Measurements from ENCODE around the gene SUGP2.
"Not testable (repeated sequence)": the region's sequence is repeated elsewhere in the genome, so short reads cannot be mapped to it uniquely, and the experiment has no call there.

Gene SUGP2

DNA sequence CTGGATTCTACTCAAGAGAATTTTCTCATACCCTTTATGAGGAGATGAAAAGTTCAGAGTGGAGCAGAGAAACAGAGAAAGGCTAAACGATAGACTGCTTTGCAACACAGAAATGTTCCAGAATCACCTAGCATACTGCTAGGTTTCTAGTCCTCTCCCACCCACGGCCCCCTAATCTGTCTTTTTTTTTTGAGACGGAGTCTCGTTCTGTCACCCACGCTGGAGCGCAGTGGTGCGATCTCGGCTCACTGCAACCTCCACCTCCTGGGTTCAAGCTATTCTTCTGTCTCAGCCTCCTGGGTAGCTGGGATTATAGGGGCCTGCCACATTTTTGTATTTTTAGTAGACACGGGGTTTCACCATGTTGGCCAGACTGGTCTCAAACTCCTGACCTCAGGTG lies 4.8 kb downstream of the SUGP2 start:
- no peak for DNase-seq

DNA sequence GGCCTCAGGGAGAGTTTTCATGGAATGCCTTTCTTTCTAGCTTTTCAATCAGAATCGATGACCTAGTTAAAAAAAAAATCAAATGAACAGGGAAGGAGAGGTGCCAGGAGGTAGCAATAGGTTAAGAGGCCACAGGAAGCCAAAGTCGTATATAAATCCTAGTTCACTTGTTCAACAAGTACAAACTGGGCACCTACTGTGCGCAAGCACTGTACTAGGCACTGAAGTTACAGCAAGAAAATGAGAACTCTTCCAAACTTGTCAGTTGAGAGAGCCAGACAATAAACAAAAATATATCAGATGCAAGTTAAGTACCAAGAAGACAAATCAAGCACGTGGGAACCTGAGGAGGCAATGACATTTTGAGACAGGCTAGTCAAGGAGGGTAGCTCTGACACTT lies 6.1 kb downstream of the SUGP2 start:
- DNase-seq = no peak

- DNase-seq = no peak
Measured at GRCh38 chr19:19026299-19026971, 6.9 kb downstream of the SUGP2 start.

DNA sequence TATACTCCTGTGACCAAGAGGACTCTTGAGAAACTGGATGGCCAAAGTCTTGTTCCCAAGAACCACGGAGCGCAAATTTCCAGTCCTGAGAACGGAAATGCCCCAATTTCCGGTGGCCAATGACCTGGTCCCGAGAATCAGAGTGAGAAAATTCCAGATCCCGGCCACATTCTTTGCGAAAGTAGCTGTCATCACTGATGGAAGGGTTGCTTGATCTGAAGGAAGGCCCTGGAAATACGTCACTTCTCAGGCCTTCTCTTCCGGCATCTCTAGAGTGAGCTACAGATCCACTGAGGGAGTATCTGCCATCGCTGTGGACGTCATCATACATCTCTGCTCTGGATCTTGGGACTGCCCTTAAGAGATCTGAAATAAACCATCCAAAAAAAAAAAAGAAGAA lies 7.5 kb downstream of the SUGP2 start:
- no peak for DNase-seq

- DNase-seq = not testable (repeated sequence)
Measured at GRCh38 chr19:19023376-19023775, 9.9 kb downstream of the SUGP2 start.

GRCh38 chr19:19022380-19022961 lies 10.8 kb downstream of the SUGP2 start:
- no peak for DNase-seq

GRCh38 chr19:19021115-19021514 lies 12.2 kb downstream of the SUGP2 start:
- DNase-seq = no peak

GRCh38 chr19:19010551-19010950 lies 22.8 kb downstream of the SUGP2 start:
- DNase-seq = no peak

- DNase-seq = no peak
Measured at GRCh38 chr19:19009951-19010350, 23.4 kb downstream of the SUGP2 start.

DNA sequence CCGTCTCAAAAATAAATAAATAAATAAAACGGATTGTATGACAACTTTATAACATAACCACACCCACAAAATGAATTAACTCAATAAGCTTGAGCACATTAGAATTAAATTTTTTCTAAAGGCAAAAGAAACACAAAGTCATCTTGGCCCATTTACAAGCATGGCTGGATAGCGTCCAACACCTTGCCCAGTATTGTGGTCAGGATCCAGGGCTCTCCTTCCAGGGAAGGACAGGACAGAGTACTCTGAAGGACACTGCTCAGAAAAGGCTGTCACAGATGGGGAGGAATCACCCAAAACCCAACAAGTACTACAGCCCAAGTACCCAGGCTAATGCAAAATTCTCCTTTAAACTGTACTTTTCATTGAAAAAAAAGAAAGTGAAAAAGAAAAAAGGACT lies 27.1 kb downstream of the SUGP2 start:
- DNase-seq = no peak

DNA sequence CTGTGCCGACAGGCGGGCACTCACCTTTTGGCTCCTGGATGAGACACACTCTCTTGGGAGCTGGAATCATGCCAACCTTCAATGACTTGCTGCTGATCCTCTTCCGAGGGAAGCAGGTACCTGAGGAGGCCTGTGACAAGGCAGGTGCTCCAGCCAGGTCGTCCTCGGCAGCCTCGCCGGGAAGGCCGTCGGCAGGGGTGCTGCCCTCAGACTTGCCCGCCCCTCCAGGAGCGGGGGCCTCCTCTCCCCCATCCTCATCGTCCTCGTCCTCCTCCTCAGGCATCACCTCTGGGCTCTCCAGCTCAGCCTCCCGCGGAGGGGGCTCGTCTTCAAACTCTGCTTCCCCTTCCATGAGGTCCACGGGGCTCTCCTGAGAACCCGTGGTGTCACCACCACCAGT lies 29.2 kb downstream of the SUGP2 start:
- no peak for DNase-seq

DNA sequence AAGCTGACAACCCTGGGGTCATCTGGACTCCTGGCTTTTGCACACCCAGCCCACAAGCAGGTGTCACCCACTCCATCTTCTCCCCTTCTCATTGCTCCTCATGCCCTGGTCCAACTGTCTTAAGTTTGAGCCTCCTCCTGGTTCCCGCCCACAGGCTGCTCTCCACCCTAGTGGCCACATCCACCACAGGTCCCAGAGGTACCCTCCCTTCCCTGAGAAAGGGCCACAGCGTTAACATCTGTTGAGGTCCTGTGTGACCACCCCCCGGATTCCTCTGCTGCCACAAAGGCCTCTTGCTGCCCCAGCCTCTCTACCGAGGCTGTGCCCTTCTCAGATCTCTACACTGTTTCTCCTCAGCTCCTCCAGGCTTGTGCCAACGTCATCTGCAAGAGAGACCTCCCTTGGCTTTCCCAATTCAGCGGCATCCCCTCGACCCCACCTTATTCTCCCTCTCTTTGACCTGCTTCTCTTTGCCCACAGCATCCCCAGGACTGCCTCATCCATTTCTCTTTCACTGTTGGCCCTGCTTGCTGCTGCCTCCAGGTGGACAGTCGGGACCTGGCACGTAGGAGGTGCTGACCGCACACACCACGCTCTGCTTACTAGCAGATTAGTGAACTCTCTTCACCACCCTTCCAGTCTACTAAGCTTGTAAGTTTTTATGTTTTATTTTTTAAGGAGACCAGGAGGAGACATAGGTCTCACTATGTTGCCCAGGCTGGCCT lies 33.3 kb downstream of the SUGP2 start:
- no peak for DNase-seq

- no peak for DNase-seq
Measured at GRCh38 chr19:18999016-18999758, 34.1 kb downstream of the SUGP2 start.

DNA sequence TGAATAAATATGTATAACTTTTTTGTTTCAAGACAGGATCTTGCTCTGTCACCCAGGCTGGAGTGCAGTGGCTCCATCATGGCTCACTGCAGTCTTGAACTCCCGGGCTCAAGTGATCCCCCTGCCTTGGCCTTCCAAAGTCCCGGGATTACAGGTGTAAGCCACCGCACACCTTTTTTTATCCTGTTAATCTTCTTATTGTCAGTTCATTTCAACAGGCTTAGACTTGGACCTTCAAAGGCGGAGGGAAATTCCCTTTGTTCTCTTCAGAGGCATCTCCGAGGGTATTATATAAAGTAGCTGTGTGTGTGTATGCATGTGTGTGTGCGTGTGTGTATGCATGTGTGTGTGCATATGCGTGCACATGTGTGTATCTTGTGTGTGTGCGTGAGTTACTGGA lies 35.0 kb downstream of the SUGP2 start:
- DNase-seq = no peak

DNA sequence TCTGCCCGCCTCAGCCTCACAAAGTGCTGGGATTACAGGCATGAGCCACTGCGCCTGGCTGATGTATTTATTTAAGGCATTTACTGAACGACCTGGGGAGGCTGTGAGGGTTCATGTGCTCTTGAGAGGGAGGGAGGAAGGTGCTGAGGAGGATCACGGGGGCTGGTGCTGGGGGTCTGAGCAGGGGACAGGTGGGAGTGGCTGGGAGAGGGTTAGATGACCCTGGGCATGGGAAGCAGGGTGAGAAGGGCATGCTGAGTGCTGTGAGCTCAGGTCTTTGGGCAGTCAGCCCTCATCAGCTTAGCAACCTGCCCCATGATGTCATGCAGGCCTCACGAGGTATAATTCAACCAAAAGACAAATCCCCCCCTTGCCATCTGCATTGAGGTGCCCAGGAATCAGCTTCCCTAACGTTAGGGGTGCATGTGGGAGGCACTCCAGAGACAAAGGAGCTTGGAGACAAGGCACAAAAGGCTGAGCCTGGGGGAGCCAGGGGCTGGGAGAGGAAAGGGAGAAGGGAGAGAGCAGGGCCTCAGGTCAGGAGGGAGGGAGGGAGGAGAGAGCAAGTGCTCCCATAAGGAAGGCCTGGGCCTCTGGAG lies 36.4 kb downstream of the SUGP2 start:
- no peak for DNase-seq

DNA sequence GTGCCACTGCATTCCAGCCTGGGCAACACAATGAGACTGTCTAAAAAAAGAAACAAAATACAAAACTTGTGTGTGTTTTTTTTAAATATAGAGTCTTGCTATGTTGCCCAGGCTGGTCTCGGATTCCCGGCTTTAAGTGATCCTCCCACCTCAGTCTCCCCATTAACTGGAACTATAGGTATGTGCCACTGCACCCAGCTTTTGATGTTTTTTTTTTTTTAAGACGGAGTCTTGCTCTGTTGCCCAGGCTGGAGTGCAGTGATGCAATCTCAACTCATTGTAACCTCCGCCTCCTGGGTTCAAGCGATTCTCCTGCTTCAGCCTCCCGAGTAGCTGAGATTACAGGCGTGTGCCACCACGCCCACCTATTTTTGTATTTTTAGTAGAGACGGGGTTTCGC lies 37.0 kb downstream of the SUGP2 start:
- no peak for DNase-seq

DNA sequence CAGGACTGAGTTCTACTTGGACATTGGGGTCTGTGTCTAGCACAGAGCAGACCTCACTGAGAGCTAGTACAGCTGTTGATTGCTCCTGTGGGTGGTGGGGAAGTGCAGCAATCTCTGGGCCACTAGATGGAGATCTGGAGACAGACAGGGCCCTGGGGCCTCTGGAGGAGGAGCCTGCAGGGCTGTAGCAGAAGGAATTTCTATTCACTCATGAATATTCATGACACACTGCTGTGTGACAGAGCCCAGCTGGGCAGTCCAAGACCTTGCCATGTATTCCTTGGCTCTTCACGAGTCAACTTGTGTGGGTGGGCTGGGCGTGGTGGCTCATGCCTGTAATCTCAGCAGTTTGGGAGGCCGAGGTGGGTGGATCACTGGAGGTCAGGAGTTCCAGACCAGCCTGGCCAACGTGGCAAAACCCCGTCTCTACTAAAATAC lies 37.5 kb downstream of the SUGP2 start:
- DNase-seq = peak; percentile 15

GRCh38 chr19:18993115-18993514 lies 40.2 kb downstream of the SUGP2 start:
- DNase-seq = no peak

- no peak for DNase-seq
Measured at GRCh38 chr19:18992696-18993095, 40.6 kb downstream of the SUGP2 start.

GRCh38 chr19:18991468-18991867 lies 41.8 kb downstream of the SUGP2 start:
- no peak for DNase-seq

- DNase-seq = no peak
Measured at GRCh38 chr19:18991006-18991405, 42.3 kb downstream of the SUGP2 start.

DNA sequence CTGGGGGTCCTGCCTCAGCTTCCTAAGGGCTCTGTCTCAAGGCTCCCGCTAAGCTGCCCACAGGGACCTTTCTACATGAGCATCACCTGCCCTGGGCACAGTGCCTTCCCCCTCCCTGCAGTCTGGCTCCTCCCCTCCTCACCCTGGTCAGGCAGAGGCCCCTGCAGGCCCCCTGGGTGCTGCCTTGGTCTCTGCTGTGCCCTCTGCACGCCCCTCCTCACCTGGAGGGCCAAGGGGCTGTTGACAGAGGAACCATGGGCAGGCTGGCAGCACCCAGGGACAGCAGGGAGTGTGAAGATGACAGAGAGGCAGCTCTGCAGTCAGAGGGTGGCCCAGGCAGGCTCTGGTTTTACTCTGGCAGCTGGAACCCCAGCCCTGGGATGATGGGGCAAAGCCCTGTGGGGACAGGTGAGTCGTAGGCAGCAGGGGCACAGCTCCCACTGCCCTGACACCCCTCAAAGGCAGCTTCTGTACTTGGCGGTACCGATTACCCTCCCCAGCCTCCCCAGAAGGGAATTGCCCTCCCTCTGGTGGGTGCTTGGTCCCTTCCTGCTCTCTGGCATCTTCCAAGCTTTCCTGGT lies 43.1 kb downstream of the SUGP2 start:
- DNase-seq = no peak

GRCh38 chr19:18989316-18989715 lies 44.0 kb downstream of the SUGP2 start:
- DNase-seq = no peak
